ENCODE data around the gene CUL5.

GRCh38 chr11:108008656-108009496, at the start of gene CUL5:
- TF ChIP-seq CTCF (conservative IDR thresholded peaks at IDR 0.05; ENCODE audit: low read depth in 2 of 2) (peak; percentile 81 to 89), EZH2 (IDR thresholded peaks at IDR 0.05; ENCODE audit: low read depth, unreplicated experiment) (no peak), ZNF331 (CRISPR knock-in tag; IDR thresholded peaks at IDR 0.05; ENCODE audit: low read depth) (no peak), CREB1 (CRISPR knock-in tag; IDR thresholded peaks at IDR 0.05; ENCODE audit: low read depth) (peak; percentile 71; the same call in 1 of the 2 replicates), POLR2AphosphoS5 (IDR thresholded peaks at IDR 0.05; ENCODE audit: low read depth) (peak; percentile 84), EZH2phosphoT487 (IDR thresholded peaks at IDR 0.05; ENCODE audit: unreplicated experiment) (no peak)
- TF ChIP-seq, protein P1, sequence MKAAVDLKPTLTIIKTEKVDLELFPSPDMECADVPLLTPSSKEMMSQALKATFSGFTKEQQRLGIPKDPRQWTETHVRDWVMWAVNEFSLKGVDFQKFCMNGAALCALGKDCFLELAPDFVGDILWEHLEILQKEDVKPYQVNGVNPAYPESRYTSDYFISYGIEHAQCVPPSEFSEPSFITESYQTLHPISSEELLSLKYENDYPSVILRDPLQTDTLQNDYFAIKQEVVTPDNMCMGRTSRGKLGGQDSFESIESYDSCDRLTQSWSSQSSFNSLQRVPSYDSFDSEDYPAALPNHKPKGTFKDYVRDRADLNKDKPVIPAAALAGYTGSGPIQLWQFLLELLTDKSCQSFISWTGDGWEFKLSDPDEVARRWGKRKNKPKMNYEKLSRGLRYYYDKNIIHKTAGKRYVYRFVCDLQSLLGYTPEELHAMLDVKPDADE (IDR thresholded peaks at IDR 0.05) = no peak
- TF ChIP-seq, protein P2, sequence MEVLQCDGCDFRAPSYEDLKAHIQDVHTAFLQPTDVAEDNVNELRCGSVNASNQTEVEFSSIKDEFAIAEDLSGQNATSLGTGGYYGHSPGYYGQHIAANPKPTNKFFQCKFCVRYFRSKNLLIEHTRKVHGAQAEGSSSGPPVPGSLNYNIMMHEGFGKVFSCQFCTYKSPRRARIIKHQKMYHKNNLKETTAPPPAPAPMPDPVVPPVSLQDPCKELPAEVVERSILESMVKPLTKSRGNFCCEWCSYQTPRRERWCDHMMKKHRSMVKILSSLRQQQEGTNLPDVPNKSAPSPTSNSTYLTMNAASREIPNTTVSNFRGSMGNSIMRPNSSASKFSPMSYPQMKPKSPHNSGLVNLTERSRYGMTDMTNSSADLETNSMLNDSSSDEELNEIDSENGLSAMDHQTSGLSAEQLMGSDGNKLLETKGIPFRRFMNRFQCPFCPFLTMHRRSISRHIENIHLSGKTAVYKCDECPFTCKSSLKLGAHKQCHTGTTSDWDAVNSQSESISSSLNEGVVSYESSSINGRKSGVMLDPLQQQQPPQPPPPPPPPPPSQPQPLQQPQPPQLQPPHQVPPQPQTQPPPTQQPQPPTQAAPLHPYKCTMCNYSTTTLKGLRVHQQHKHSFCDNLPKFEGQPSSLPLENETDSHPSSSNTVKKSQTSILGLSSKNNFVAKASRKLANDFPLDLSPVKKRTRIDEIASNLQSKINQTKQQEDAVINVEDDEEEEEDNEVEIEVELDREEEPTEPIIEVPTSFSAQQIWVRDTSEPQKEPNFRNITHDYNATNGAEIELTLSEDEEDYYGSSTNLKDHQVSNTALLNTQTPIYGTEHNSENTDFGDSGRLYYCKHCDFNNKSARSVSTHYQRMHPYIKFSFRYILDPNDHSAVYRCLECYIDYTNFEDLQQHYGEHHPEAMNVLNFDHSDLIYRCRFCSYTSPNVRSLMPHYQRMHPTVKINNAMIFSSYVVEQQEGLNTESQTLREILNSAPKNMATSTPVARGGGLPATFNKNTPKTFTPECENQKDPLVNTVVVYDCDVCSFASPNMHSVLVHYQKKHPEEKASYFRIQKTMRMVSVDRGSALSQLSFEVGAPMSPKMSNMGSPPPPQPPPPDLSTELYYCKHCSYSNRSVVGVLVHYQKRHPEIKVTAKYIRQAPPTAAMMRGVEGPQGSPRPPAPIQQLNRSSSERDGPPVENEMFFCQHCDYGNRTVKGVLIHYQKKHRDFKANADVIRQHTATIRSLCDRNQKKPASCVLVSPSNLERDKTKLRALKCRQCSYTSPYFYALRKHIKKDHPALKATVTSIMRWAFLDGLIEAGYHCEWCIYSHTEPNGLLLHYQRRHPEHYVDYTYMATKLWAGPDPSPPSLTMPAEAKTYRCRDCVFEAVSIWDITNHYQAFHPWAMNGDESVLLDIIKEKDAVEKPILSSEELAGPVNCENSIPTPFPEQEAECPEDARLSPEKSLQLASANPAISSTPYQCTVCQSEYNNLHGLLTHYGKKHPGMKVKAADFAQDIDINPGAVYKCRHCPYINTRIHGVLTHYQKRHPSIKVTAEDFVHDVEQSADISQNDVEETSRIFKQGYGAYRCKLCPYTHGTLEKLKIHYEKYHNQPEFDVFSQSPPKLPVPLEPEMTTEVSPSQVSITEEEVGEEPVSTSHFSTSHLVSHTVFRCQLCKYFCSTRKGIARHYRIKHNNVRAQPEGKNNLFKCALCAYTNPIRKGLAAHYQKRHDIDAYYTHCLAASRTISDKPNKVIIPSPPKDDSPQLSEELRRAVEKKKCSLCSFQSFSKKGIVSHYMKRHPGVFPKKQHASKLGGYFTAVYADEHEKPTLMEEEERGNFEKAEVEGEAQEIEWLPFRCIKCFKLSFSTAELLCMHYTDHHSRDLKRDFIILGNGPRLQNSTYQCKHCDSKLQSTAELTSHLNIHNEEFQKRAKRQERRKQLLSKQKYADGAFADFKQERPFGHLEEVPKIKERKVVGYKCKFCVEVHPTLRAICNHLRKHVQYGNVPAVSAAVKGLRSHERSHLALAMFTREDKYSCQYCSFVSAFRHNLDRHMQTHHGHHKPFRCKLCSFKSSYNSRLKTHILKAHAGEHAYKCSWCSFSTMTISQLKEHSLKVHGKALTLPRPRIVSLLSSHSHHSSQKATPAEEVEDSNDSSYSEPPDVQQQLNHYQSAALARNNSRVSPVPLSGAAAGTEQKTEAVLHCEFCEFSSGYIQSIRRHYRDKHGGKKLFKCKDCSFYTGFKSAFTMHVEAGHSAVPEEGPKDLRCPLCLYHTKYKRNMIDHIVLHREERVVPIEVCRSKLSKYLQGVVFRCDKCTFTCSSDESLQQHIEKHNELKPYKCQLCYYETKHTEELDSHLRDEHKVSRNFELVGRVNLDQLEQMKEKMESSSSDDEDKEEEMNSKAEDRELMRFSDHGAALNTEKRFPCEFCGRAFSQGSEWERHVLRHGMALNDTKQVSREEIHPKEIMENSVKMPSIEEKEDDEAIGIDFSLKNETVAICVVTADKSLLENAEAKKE (CRISPR knock-in tag; IDR thresholded peaks at IDR 0.05) = no peak
